Renal cortical epithelial cell (primary cell): ENCODE results near the gene SHBG. TPM values are rescaled to one million over a fixed set of nuclear protein-coding genes. Genes with fewer than 3 reads are reported as not detected.

Experiments used
- DNase-seq: peaks from one replicate; pipeline ENCODE4 v3.0.0-alpha.2; 2011; ENCODE audit warnings: low read depth
- total RNA-seq: library from RNA; depleted of rRNA; stranded (reverse); fragments of >200 nt; gene quantifications from 2 replicates; pipeline ENCODE4 v1.2.3, GENCODE V29; 2014

The SHBG gene
- total RNA-seq, 1 donor from 2014 or later, result 0.25 TPM

- no peak for DNase-seq
Measured at GRCh38 chr17:7647018-7647417, 17.1 kb downstream of the SHBG start.

GRCh38 chr17:7650509-7651096, 20.7 kb downstream of the SHBG start, which contains the start of gene ATP1B2:
Gene ATP1B2 (plus strand): TSS chr17:7650926. CDS start chr17:7651519, 593 bp downstream.
- no peak for DNase-seq

DNA sequence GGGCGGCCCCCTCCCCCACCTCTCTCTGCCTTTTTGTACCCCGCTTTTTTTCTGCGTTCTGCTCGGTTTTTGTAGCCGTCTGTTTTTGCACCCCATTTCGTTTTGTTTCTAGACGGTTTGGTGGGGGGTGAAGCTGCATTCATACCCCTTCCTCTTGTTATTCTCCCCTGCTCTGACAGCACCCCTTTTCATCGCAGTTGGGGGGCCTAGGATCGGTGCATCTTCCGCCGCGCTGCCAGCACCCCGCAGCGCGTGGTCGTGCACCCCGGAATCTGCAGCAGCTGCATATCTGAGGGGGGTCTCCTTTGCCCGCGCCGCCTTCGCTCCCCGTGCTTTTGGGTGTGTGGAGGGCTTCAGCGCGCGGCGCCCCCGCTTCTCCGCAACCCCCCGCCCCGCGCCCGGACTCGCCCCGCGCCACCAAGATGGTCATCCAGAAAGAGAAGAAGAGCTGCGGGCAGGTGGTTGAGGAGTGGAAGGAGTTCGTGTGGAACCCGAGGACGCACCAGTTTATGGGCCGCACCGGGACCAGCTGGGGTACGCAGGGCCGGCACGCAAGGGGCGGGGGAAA, 21.2 kb downstream of the SHBG start:
- no peak for DNase-seq

DNA sequence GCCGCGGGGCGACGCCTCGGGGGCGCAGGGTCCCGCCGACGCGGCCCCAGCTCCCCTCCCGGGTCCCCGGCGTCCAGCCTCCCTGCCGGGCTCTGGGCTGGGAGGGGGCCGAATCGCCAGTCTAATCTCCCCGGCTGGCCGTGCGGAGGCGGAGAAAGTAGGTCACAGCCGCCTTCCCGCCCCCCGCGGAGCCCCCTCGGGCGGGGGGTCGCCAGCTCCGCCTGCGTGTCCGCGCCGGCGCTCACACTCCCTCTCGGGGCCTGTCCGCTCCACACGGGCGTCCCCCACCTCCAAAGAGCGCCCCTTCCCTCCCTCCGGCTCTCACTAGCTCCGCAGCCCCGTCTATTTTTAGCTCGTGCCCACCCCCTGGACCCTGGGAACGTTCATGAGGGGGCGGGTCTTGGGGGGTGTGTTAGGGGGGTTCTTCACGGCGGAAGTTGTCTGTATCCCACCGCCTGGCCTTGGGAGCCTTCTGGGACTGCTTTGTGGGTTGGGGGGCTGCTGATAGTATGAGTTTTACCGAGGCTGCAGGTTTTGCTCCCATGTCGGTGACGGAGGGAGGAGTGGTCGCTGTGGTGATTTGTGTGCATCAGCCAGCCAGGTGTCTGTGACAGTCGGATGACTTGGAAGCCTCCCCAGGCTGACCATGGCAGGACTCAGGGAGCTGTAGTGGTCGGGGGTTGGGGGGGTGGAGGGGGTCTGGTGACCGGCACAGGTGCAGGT, 21.9 kb downstream of the SHBG start:
- DNase-seq, result no peak

GRCh38 chr17:7652388-7653356, 22.7 kb downstream of the SHBG start:
- no peak for DNase-seq

DNA sequence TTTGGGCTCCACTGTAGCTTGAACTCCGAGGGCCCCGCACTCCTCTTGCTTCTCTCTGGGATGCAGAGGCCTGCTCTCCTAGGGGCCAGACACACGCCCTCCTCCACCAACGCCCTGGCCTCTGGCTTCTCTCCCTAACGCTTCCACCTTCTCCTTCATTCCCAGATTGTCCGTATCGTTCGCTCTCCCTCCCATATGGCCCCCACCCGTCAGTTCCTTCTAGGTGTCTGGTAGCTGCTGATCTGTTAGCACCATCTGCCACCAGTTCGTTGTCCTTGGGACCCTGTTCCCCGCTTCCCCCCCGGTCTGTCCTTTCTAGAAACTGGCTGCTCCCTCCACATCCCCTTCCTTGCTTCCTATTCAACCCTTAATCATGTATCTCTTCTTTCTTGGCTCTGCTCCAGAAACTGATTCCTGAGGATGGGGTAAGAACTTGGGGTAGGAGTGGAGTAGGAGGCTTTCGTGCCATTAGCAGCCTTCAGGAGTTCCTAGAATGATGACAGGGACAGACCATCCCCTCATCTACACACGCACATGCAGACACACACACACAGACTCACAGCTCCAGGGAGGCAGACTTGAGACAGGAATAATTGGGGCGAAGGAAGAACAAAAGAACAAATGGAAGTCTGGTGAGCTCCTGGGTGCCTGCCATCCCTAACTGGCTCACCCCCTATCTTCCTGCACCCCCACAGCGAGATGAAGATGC, 25.1 kb downstream of the SHBG start:
- no peak for DNase-seq

GRCh38 chr17:7655541-7655840, 25.6 kb downstream of the SHBG start:
- no peak for DNase-seq

DNA sequence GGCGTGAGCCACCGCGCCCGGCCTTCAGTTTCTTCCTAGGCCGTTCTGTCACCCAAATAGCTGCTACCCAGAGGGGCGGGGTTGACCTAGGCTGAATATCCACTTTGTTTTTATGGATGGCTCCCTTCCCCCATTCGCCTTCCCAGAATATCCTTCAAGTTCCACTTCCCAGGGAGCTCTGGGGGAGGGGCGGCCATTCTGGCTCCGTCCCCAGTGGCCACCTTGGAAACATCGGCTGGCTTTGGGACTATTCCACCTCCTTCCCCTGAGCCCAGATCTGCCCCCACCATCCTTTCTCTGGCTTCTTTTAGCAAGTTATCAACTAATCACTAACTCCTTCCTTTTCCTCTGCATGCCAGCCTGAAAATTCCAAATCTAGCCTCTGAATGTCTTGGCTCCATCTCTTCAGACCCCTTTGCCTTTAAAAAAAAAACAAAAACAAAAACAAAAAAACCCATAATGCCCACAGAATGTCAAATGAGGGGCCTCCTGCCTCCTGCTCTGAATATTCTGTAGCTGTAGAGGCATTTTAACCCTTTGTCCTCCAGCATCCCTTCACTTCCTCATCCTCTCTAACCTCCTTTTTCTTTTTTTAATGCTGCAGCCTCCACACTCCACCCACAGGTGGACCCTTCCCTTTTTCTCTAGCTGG, 27.1 kb downstream of the SHBG start:
- peak; percentile 19 for DNase-seq

- no peak for DNase-seq
Measured at GRCh38 chr17:7667656-7668406, 37.9 kb downstream of the SHBG start.

GRCh38 chr17:7668482-7668881, 38.5 kb downstream of the SHBG start:
- no peak for DNase-seq

- no peak for DNase-seq
Measured at GRCh38 chr17:7673239-7673638, 43.3 kb downstream of the SHBG start.

DNA sequence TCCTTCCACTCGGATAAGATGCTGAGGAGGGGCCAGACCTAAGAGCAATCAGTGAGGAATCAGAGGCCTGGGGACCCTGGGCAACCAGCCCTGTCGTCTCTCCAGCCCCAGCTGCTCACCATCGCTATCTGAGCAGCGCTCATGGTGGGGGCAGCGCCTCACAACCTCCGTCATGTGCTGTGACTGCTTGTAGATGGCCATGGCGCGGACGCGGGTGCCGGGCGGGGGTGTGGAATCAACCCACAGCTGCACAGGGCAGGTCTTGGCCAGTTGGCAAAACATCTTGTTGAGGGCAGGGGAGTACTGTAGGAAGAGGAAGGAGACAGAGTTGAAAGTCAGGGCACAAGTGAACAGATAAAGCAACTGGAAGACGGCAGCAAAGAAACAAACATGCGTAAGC, 45.0 kb downstream of the SHBG start:
- no peak for DNase-seq

DNA sequence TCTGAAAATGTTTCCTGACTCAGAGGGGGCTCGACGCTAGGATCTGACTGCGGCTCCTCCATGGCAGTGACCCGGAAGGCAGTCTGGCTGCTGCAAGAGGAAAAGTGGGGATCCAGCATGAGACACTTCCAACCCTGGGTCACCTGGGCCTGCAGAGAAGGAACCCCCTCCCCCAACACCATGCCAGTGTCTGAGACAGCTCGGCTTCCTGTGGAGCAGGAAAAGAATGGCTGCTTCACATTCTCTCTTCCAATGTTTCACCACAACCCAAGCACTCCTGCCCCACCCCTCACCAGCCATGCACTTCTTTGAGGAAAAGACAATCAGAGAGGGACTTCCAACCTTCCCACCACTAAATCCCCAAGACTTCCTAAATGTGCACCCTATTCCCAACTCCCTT, 46.6 kb downstream of the SHBG start:
- DNase-seq, result no peak

- no peak for DNase-seq
Measured at GRCh38 chr17:7677388-7678067, 47.6 kb downstream of the SHBG start.

Other genes with a start within 250 kb of the SHBG start
- gene TNK1, start 249.0 kb upstream of the SHBG start, total RNA-seq, result 3.6 and 8.0 TPM in 2 replicates
- gene PLSCR3, start 235.6 kb upstream of the SHBG start, total RNA-seq, result 20.0 and 71.0 TPM in 2 replicates
- gene TMEM256, start 226.0 kb upstream of the SHBG start, total RNA-seq, result 35.9 and 143 TPM in 2 replicates
- 2.6 and 17.1 TPM in 2 replicates for gene NLGN2, start 222.3 kb upstream of the SHBG start, total RNA-seq
- gene SPEM1, start 209.8 kb upstream of the SHBG start, total RNA-seq, result not detected in 2 replicates
- gene SPEM2, start 204.5 kb upstream of the SHBG start, total RNA-seq, result not detected in 2 replicates
- gene SPEM3, start 201.3 kb upstream of the SHBG start, total RNA-seq, result not detected in 2 replicates
- 16.9 and 33.0 TPM in 2 replicates for gene TMEM102, start 194.7 kb upstream of the SHBG start, total RNA-seq
- gene FGF11, start 190.6 kb upstream of the SHBG start, total RNA-seq, result 3.3 and 10.7 TPM in 2 replicates
- gene CHRNB1, start 185.1 kb upstream of the SHBG start, total RNA-seq, result 15.3 and 26.0 TPM in 2 replicates
- gene ZBTB4, start 150.5 kb upstream of the SHBG start, total RNA-seq, result 14.8 and 39.2 TPM in 2 replicates
- not detected in 2 replicates for gene SLC35G6, start 148.7 kb upstream of the SHBG start, total RNA-seq
- gene POLR2A, start 145.8 kb upstream of the SHBG start, total RNA-seq, result 57.3 and 169 TPM in 2 replicates
- gene TNFSF12, start 81.1 kb upstream of the SHBG start, total RNA-seq, result 4.2 and 15.5 TPM in 2 replicates
- gene TNFSF13, start 71.4 kb upstream of the SHBG start, total RNA-seq, result 22.1 and 31.9 TPM in 2 replicates
- gene SENP3, start 68.2 kb upstream of the SHBG start, total RNA-seq, result 61.4 and 101 TPM in 2 replicates
- gene CD68, start 50.5 kb upstream of the SHBG start, total RNA-seq, result 4.2 and 7.6 TPM in 2 replicates
- gene MPDU1, start 46.3 kb upstream of the SHBG start, total RNA-seq, result 85.9 and 150 TPM in 2 replicates
- gene SOX15, start 40.0 kb upstream of the SHBG start, total RNA-seq, result 0.60 and 2.4 TPM in 2 replicates
- 35.0 and 64.4 TPM in 2 replicates for gene FXR2, start 15.2 kb upstream of the SHBG start, total RNA-seq
- 16.8 and 29.6 TPM in 2 replicates for gene SAT2, start 2.3 kb upstream of the SHBG start, total RNA-seq
- 0.30 TPM in 1 of 2 replicates, not detected in the other for gene ATP1B2, start 20.8 kb downstream of the SHBG start, total RNA-seq
- 29.3 and 53.8 TPM in 2 replicates for gene TP53, start 57.4 kb downstream of the SHBG start, total RNA-seq
- gene WRAP53, start 58.3 kb downstream of the SHBG start, total RNA-seq, result 6.2 and 9.2 TPM in 2 replicates
- 0.69 and 2.9 TPM in 2 replicates for gene EFNB3, start 75.1 kb downstream of the SHBG start, total RNA-seq
- 0.15 TPM in 1 of 2 replicates, not detected in the other for gene DNAH2, start 87.6 kb downstream of the SHBG start, total RNA-seq
- gene KDM6B, start 204.1 kb downstream of the SHBG start, total RNA-seq, result 2.8 and 15.9 TPM in 2 replicates
- 0.65 TPM in 1 of 2 replicates, not detected in the other for gene TMEM88, start 224.9 kb downstream of the SHBG start, total RNA-seq
- 27.2 and 80.1 TPM in 2 replicates for gene NAA38, start 227.4 kb downstream of the SHBG start, total RNA-seq
- 16.0 and 26.5 TPM in 2 replicates for gene CYB5D1, start 227.9 kb downstream of the SHBG start, total RNA-seq